HG03354 (cell line): ENCODE measurements around the gene PSMB4.
"Not testable (repeated sequence)": the region's sequence is repeated elsewhere in the genome, so short reads cannot be mapped to it uniquely, and the experiment has no call there.

Experiments used
- ATAC-seq: cut with Tn5 transposase; IDR thresholded peaks from one replicate; pipeline ENCODE4 v1.9.1; 2021; ENCODE audit warnings: mild to moderate bottlenecking; ENCODE audit not compliant: unreplicated experiment, poor library complexity, severe bottlenecking

Gene PSMB4

DNA sequence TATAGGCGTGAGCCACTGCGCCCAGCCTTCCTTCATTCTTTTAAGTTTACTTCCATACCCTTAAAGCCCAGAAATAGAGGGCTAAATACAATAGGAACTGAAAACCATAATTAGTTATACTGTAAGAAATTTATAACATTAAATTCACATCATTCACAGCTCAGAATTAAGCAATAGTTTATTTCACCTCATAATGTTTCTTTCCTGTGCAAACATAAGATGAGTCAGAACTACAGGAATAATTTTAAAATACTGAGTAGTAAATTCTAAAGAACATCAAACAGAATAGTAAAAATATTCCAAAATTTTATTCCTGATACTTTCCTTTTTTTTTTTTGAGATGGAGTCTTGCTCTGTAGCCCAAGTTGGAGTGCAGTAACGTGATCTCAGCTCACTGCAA lies 35.8 kb downstream of the PSMB4 start:
- ATAC-seq: no peak

DNA sequence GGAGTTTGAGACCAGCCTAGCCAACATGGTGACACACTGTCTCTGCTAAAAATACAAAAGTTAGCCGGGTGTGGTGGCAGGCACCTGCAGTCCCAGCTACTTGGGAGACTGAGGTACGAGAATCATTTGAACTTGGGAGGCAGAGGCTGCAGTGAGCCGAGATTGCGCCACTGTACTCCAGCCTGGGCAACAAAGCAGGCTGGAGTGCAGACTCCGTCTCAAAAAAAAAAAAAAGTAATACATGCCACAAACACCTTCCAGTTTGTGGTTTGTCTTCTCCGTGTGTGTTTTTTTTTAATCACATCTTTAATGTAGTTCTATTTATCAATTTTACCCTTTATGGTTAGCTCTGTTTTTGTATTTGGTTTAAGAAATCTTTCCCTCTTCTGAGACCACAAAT lies 37.6 kb downstream of the PSMB4 start:
- no peak for ATAC-seq

GRCh38 chr1:151437396-151437795 lies 38.0 kb downstream of the PSMB4 start:
- not testable (repeated sequence) for ATAC-seq

DNA sequence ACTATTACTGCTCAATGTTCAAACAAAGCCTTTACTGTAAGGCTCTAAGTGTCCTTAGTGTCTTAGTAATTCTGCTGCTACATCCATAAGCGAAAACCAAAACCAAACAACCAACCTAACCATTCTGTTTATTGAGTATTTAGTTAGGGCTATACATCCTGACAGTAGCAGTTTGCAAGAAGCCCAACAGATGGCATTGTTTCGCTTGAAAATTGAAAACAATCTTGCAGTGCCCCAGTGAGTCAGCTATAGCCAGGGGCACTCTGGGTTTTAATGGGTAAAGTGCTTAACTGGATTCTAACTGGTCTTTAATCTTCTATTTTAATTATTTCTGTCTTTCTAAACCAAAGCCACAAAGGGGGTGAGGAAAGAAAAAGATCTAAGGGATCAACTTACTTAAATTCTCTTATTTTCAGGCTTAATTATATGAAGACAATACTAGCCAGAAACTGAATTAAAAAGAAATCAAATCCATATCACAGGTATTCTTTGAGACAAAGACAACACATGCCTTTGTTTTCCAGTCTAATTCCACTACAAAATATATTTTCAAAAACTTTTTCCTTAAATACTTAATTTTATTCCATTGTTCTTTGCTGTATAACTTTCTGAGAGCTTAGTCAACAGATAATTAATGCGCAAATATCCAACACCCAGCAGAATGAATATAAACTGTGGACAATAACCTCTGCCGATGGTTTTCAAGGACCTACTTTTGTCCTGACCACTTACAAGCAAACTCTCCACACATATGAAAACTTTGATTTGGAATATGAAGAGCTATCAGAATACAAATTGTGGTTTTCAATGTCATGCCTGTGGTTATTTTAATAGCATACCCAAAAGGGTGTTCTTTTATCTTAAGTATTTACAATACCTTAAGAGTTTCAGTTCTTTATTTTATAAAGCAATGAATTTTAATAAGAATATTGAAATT lies 44.7 kb downstream of the PSMB4 start:
- no peak for ATAC-seq

GRCh38 chr1:151444783-151445177 lies 45.4 kb downstream of the PSMB4 start:
- ATAC-seq: no peak

GRCh38 chr1:151447696-151448095 lies 48.3 kb downstream of the PSMB4 start:
- ATAC-seq: no peak
